ENCODE data around the gene GALNT8. TPM values are rescaled to one million over a fixed set of nuclear protein-coding genes. Genes with fewer than 3 reads are reported as not detected.

The GALNT8 gene
- total RNA-seq, 1 experiment from 2014 or later, result not detected

DNA sequence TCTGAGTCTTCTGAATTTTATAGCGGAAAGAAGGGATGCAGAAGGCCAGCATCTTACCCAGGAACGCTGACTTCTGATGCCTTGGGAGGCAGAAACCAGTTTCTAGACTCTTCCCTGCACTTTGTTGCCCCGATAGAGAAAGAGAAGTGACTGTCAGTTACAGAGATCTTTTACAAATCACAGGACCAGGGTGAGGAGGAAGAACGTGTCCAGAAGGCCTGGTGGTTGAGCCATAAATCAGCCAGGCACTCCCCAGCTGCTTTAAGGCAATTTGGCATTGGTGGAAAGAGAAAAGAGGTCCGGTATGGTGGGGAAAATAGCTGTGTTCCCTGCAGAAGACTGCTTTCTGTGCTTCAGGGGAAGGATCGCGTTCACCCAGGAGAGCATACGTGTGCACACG is 100.8 kb downstream of the GALNT8 start:
- Histone ChIP-seq H3K4me3 (ENCODE audit: low read depth, low read length, poor library complexity, severe bottlenecking) (no peak overlapping the region), H3K27ac (ENCODE audit: low read depth, low read length, poor library complexity, severe bottlenecking) (no peak overlapping the region), H3K4me1 (ENCODE audit: insufficient read depth, low read length, poor library complexity, severe bottlenecking) (no peaks in the 10 kb centered on the region), H3K9me3 (ENCODE audit: low read depth, low read length, poor library complexity, severe bottlenecking) (no peaks in the 10 kb centered on the region), H3K27me3 (replicated peaks; ENCODE audit: insufficient read depth, low read depth, low read length, poor library complexity) (peaks cover 77% of the 10 kb centered on the region), H3K36me3 (ENCODE audit: insufficient read depth, low read length, poor library complexity, severe bottlenecking) (no peaks in the 10 kb centered on the region)
- no TSS peak for BruUV-seq (replicated peaks)
- POLR2A ChIA-PET (ENCODE audit: low non-redundant PET), result no interaction called here
- no peak for DNase-seq (ENCODE audit: low spot score)
- no peak for TF ChIP-seq EZH2 (IDR thresholded peaks at IDR 0.05; ENCODE audit: borderline replicate concordance, low read depth, low read length, poor library complexity, severe bottlenecking)
- TF ChIP-seq, protein P1, sequence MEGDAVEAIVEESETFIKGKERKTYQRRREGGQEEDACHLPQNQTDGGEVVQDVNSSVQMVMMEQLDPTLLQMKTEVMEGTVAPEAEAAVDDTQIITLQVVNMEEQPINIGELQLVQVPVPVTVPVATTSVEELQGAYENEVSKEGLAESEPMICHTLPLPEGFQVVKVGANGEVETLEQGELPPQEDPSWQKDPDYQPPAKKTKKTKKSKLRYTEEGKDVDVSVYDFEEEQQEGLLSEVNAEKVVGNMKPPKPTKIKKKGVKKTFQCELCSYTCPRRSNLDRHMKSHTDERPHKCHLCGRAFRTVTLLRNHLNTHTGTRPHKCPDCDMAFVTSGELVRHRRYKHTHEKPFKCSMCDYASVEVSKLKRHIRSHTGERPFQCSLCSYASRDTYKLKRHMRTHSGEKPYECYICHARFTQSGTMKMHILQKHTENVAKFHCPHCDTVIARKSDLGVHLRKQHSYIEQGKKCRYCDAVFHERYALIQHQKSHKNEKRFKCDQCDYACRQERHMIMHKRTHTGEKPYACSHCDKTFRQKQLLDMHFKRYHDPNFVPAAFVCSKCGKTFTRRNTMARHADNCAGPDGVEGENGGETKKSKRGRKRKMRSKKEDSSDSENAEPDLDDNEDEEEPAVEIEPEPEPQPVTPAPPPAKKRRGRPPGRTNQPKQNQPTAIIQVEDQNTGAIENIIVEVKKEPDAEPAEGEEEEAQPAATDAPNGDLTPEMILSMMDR (conservative IDR thresholded peaks at IDR 0.05; ENCODE audit: low read depth, low read length), result no peak
- CTCF ChIA-PET, result no interaction called here
- intact Hi-C loops (cut with micrococcal nuclease; ENCODE audit: unreplicated experiment), result no loop called here

Other genes starting within 250 kb of the GALNT8 start
- 58.9 and 62.5 TPM in 2 replicates for gene RAD51AP1, start 181.5 kb upstream of the GALNT8 start, total RNA-seq (2021)
- gene DYRK4, start 158.2 kb upstream of the GALNT8 start, total RNA-seq (2021), result 23.7 and 30.8 TPM in 2 replicates
- 1.0 and 1.7 TPM in 2 replicates for gene AKAP3, start 71.3 kb upstream of the GALNT8 start, total RNA-seq (2021)
- 181 and 199 TPM in 2 replicates for gene NDUFA9, start 71.3 kb upstream of the GALNT8 start, total RNA-seq (2021)
- not detected in 2 replicates for gene KCNA1, start 189.5 kb downstream of the GALNT8 start, total RNA-seq (2021)

Data from A673 (cell line).